ENCODE data around the gene SYT1. TPM values are rescaled to one million over a fixed set of nuclear protein-coding genes. Genes with fewer than 3 reads are reported as not detected.

Gene SYT1
- total and polyA plus RNA-seq, 2 donors (not counting 3 experiments of a cell fraction or from before 2014, with no cell fraction given) = 3.2 to 15.3 TPM

DNA sequence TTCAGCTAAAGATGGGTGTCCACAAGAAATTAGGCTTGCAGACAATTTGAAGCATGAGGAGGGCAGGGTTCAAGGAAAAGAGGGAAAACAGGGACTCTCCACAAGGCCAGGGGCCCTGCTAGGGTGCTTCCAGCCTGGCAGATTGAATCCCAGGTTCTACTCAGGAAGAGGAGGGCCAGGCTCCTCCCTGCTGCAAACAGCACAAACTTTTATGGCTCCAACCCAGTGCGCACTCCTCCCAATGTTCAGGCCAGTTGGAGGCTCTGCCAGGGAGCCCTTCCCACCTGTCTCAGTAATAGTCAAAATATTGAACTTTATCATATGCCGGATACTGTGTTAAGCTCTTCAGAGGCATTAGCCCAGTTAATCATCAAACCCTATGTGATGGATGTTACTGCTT lies 244.4 kb downstream of the SYT1 start:
- no TSS peak for BruUV-seq (replicated peaks)
- H3K27ac ChIP-seq (ENCODE audit: insufficient read depth, low read depth, low read length) = no peak overlapping the region
- POLR2A ChIA-PET = no interaction called here
- TF ChIP-seq MYC (IDR thresholded peaks at IDR 0.05; ENCODE audit: low read depth, low read length) = no peak
- TF ChIP-seq, protein P1, sequence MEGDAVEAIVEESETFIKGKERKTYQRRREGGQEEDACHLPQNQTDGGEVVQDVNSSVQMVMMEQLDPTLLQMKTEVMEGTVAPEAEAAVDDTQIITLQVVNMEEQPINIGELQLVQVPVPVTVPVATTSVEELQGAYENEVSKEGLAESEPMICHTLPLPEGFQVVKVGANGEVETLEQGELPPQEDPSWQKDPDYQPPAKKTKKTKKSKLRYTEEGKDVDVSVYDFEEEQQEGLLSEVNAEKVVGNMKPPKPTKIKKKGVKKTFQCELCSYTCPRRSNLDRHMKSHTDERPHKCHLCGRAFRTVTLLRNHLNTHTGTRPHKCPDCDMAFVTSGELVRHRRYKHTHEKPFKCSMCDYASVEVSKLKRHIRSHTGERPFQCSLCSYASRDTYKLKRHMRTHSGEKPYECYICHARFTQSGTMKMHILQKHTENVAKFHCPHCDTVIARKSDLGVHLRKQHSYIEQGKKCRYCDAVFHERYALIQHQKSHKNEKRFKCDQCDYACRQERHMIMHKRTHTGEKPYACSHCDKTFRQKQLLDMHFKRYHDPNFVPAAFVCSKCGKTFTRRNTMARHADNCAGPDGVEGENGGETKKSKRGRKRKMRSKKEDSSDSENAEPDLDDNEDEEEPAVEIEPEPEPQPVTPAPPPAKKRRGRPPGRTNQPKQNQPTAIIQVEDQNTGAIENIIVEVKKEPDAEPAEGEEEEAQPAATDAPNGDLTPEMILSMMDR (IDR thresholded peaks at IDR 0.05; ENCODE audit: extremely low read depth in 1 of 2, insufficient read depth in 1 of 2, low read depth in 1 of 2, low read length in 2 of 2) = no peak
- TF ChIP-seq GATA2 (IDR thresholded peaks at IDR 0.05; ENCODE audit: insufficient read depth, insufficient read length, low read depth, low read length) = no peak
- no peak for TF ChIP-seq POLR2A (IDR thresholded peaks at IDR 0.05; ENCODE audit: low read depth, low read length)
- no peak for TF ChIP-seq EZH2 (IDR thresholded peaks at IDR 0.05; ENCODE audit: borderline replicate concordance, low read depth, low read length, severe bottlenecking)
- TF ChIP-seq, protein P2, sequence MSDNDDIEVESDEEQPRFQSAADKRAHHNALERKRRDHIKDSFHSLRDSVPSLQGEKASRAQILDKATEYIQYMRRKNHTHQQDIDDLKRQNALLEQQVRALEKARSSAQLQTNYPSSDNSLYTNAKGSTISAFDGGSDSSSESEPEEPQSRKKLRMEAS (IDR thresholded peaks at IDR 0.05; ENCODE audit: insufficient read depth, insufficient read length) = no peak
- no peak for TF ChIP-seq POLR2AphosphoS5 (IDR thresholded peaks at IDR 0.05; ENCODE audit: insufficient read depth, low read depth, low read length)
- TF ChIP-seq FOS (IDR thresholded peaks at IDR 0.05; ENCODE audit: borderline replicate concordance, insufficient read depth, low read length) = no peak
- TF ChIP-seq JUN (IDR thresholded peaks at IDR 0.05; ENCODE audit: borderline replicate concordance, insufficient read depth, insufficient read length, low read depth) = no peak
- H3K9ac ChIP-seq (replicated peaks; ENCODE audit: extremely low read depth, insufficient read depth, low read length) = no peak overlapping the region
- no peaks in the 10 kb centered on the region for H3K36me3 ChIP-seq (ENCODE audit: control insufficient read depth in 2 of 2, extremely low read depth in 1 of 2, insufficient read depth in 2 of 2, low read length in 2 of 2)
- H2AFZ ChIP-seq (ENCODE audit: low read depth, low read length) = no peak overlapping the region
- intact Hi-C loops (cut with micrococcal nuclease) = no loop called here
- no peaks in the 10 kb centered on the region for H3K9me1 ChIP-seq (replicated peaks; ENCODE audit: control insufficient read depth, extremely low read depth, insufficient read depth, low read length)
- no peak overlapping the region for H3K4me2 ChIP-seq (ENCODE audit: insufficient read depth, low read length)
- no peak overlapping the region for H3K4me3 ChIP-seq (replicated peaks in 1 of 3; ENCODE audit: insufficient read depth in 1 of 3, low read depth in 1 of 3, low read length in 3 of 3)
- DNase-seq (ENCODE audit: low read depth, low spot score) (no peak), FAIRE-seq (no peak)
- H3K4me1 ChIP-seq (ENCODE audit: control insufficient read depth, extremely low read depth, insufficient read depth, low read length) = no peaks in the 10 kb centered on the region
- dilution Hi-C loops (cut with MboI; ENCODE audit: extremely low pct_ligation_motif_present, low sequenced_read_pairs) = no loop called here
- H4K20me1 ChIP-seq (replicated peaks; ENCODE audit: control insufficient read depth, extremely low read depth, insufficient read depth, low read length) = no peaks in the 10 kb centered on the region
- CTCF ChIA-PET = interaction anchor here (1.0 kb wide), 1 partner anchor 65 kb away, joined by 3 read pairs; no protein-coding TSS in a partner anchor
- H3K27me3 ChIP-seq (ENCODE audit: control insufficient read depth in 2 of 2, insufficient read depth in 2 of 2, low read length in 2 of 2) = no peaks in the 10 kb centered on the region
- no peaks in the 10 kb centered on the region for H3K79me2 ChIP-seq (ENCODE audit: control insufficient read depth, insufficient read depth, low read length)
- no peaks in the 10 kb centered on the region for H3K9me3 ChIP-seq (replicated peaks; ENCODE audit: control insufficient read depth, insufficient read depth, low read length)

All from endothelial cell of umbilical vein (primary cell).